DOHH2 (cell line): Measurements from ENCODE around the gene SCAPER.

Experiments
- CTCF ChIP-seq: fragments of 200-600 bp; sonication (generic); IDR thresholded peaks from one replicate; pipeline ENCODE4 v1.5.1; 2014; ENCODE audit warnings: antibody characterized with exemption, mild to moderate bottlenecking, low read depth, low read length; ENCODE audit not compliant: poor library complexity, severe bottlenecking
- EZH2phosphoT487 ChIP-seq: fragments of 200-600 bp; sonication (generic); IDR thresholded peaks from 2 replicates; pipeline ENCODE4 v1.6.1; 2017; ENCODE audit warnings: borderline replicate concordance, mild to moderate bottlenecking, antibody characterized with exemption, low read length, moderate library complexity, mixed read lengths

- TF ChIP-seq CTCF (no peak), EZH2phosphoT487 (no peak)
These were observed 564.8 kb downstream of the SCAPER start for GRCh38 chr15:76340198-76340802.
